K562 (cell line): ENCODE measurements around the gene WWOX. TPM values are rescaled to one million over a fixed set of nuclear protein-coding genes. Genes with fewer than 3 reads are reported as not detected.

Source experiments
- ATAC-seq: fragments of 200-7000 bp; cut with Tn5 transposase; 3 replicates; pipeline ENCODE4 v1.9.1; 2020; ENCODE audit warnings: moderate library complexity
- BruUV-seq: library from RNA; stranded (reverse); fragments of 400-500 nt; replicated peaks from 2 replicates; lab custom pipeline; 2021; lab: Mats Ljungman, UMichigan
- CTCF ChIA-PET: fragments of 300-600 bp; formaldehyde crosslinking; extraction: SDS; loops from one replicate; lab custom pipeline; 2021; ENCODE audit warnings: low intra/inter-chr PET ratio; lab: Yijun Ruan, JAX
- POLR2A ChIA-PET: fragments of 300-600, 350-650 bp; sonication (Branson Sonifier 250); formaldehyde crosslinking; extraction: SDS; loops from one replicate; lab custom pipeline; 2021; ENCODE audit warnings: antibody characterized with exemption, inconsistent platforms; lab: Yijun Ruan, JAX
- DNase-seq, 4 experiments: peaks; one replicate each; pipeline versions ENCODE4 v3.0.0 to v3.0.0-alpha.2; 2011 to 2018; ENCODE audit warnings: low spot score in 3 of 4, mixed read lengths in 3 of 4; ENCODE audit errors: extremely low read depth in 1 of 4
- FAIRE-seq: peaks from 2 replicates; lab custom pipeline; 2011; peaks lifted over from hg19 to GRCh38; lab: Jason Lieb, UNC
- H2AFZ ChIP-seq: 2 replicates; pipeline ENCODE4 v1.6.0; 2011; ENCODE audit warnings: low read depth, low read length, control low read depth, inconsistent platforms
- H3K27ac ChIP-seq: fragments of 200-600 bp; 3 replicates; pipeline ENCODE4 v1.8.0; 2011; ENCODE audit warnings: low read depth, mild to moderate bottlenecking, control low read depth, inconsistent platforms, low read length, moderate library complexity, mixed read lengths; ENCODE audit errors: extremely low read depth
- H3K27me3 ChIP-seq, 2 experiments: fragments of 300-600 bp in 1 of 2; 2 replicates in 1 of 2; 3 replicates in 1 of 2; pipeline versions ENCODE4 v1.6.0 to v1.8.0; 2011; ENCODE audit warnings: inconsistent platforms in 2 of 2, low read length in 2 of 2, mild to moderate bottlenecking in 1 of 2, mixed read lengths in 1 of 2, moderate library complexity in 1 of 2; ENCODE audit not compliant: control insufficient read depth in 2 of 2, insufficient read depth in 2 of 2
- H3K36me3 ChIP-seq: fragments of 300-600 bp; 3 replicates; pipeline ENCODE4 v1.8.0; 2011; ENCODE audit warnings: mild to moderate bottlenecking, low read length, inconsistent platforms; ENCODE audit not compliant: control insufficient read depth, insufficient read depth
- H3K4me1 ChIP-seq, 2 experiments: fragments of 200-600 bp in 1 of 2; replicated peaks in 1 of 2; 2 replicates in 1 of 2; 3 replicates in 1 of 2; pipeline versions ENCODE4 v1.5.1 to v1.8.0; 2011; ENCODE audit warnings: inconsistent platforms in 2 of 2, low read length in 2 of 2, mild to moderate bottlenecking in 1 of 2, mixed read lengths in 1 of 2, moderate library complexity in 1 of 2; ENCODE audit not compliant: control insufficient read depth in 2 of 2, insufficient read depth in 2 of 2
- H3K4me2 ChIP-seq: 2 replicates; pipeline ENCODE4 v1.6.1; 2011; ENCODE audit warnings: low read length, control low read depth, inconsistent platforms, mixed read lengths; ENCODE audit not compliant: insufficient read depth
- H3K4me3 ChIP-seq: fragments of 200-600 bp; sonication (generic), shearing (Covaris generic); 2 replicates; pipeline ENCODE4 v1.5.1; 2016; ENCODE audit warnings: control low read depth, inconsistent platforms
- H3K79me2 ChIP-seq: fragments of 200-600 bp; 3 replicates; pipeline ENCODE4 v1.8.0; 2011; ENCODE audit warnings: low read length, inconsistent platforms; ENCODE audit not compliant: control insufficient read depth, insufficient read depth
- H3K9ac ChIP-seq, 2 experiments: 2 replicates each; pipeline versions ENCODE4 v1.6.0 to v1.6.1; 2011; ENCODE audit warnings: low read depth in 2 of 2, low read length in 2 of 2, control low read depth in 1 of 2, inconsistent platforms in 1 of 2, mild to moderate bottlenecking in 1 of 2, mixed read lengths in 1 of 2; ENCODE audit not compliant: insufficient read depth in 1 of 2
- H3K9me1 ChIP-seq: one replicate; pipeline ENCODE4 v1.6.0; 2011; ENCODE audit warnings: inconsistent platforms, mild to moderate bottlenecking, low read length, moderate library complexity; ENCODE audit not compliant: control insufficient read depth, insufficient read depth
- H3K9me3 ChIP-seq: replicated peaks from 2 replicates; pipeline ENCODE4 v1.5.1; 2011; ENCODE audit warnings: low read depth, low read length, inconsistent platforms; ENCODE audit not compliant: control insufficient read depth, insufficient read depth
- H4K20me1 ChIP-seq: replicated peaks from 2 replicates; pipeline ENCODE4 v1.6.1; 2011; ENCODE audit warnings: low read length, inconsistent platforms, mixed read lengths; ENCODE audit not compliant: control insufficient read depth, insufficient read depth
- CREB1 ChIP-seq, 2 experiments: sonication (generic) in 1 of 2; formaldehyde crosslinking in 1 of 2; IDR thresholded peaks; 2 replicates each; pipeline versions ENCODE4 v1.6.1 to v1.8.0; 2012 to 2022; ENCODE audit warnings: inconsistent platforms in 1 of 2, mild to moderate bottlenecking in 1 of 2, missing genetic modification reagents in 1 of 2, moderate library complexity in 1 of 2
- POLR2G ChIP-seq: fragments of 200-400 bp; formaldehyde crosslinking; IDR thresholded peaks from 2 replicates; pipeline ENCODE4 v1.6.1; 2017; ENCODE audit warnings: low read depth, mild to moderate bottlenecking, antibody characterized with exemption, low read length, moderate library complexity
- POLR2H ChIP-seq: IDR thresholded peaks from 2 replicates; pipeline ENCODE4 v1.6.1; 2016; ENCODE audit warnings: missing genetic modification characterization, low read depth, mild to moderate bottlenecking, control low read depth, missing compliant biosample characterization, moderate library complexity
- ZNF699 ChIP-seq: fragments of 250-450 bp; sonication (Bioruptor Pico); IDR thresholded peaks from 2 replicates; pipeline ENCODE4 v1.8.0; 2021; ENCODE audit warnings: mild to moderate bottlenecking, moderate library complexity; ENCODE audit not compliant: insufficient replicate concordance
- ZNF707 ChIP-seq: fragments of 250-450 bp; sonication (Bioruptor Pico); conservative IDR thresholded peaks from 2 replicates; pipeline ENCODE4 v1.8.0; 2022; ENCODE audit warnings: inconsistent platforms, mild to moderate bottlenecking, moderate library complexity
- ZNF766 ChIP-seq: fragments of 200-800 bp; sonication (Bioruptor generic); conservative IDR thresholded peaks from 2 replicates; pipeline ENCODE4 v1.6.1; 2016; ENCODE audit warnings: missing genetic modification characterization, missing compliant biosample characterization
- WGBS: fragments of 100-300 bp; shearing (Covaris generic); methylation state at CpG from one replicate; pipeline ENCODE4 v1.1.6; 2016; ENCODE audit warnings: low coverage, mixed read lengths; ENCODE audit not compliant: insufficient coverage; ENCODE audit errors: missing lambda C conversion rate; 5-methylcytosine and 5-hydroxymethylcytosine counted together
- in situ Hi-C: fragments of 300-500 bp; cut with MboI; formaldehyde crosslinking; loops from 4 replicates; pipeline ENCODE4 v1.15.0; 2018; ENCODE audit warnings: inconsistent platforms, mixed read lengths
- intact Hi-C: fragments of 100-400 bp; cut with micrococcal nuclease; formaldehyde crosslinking; loops from 2 replicates; pipeline ENCODE4 v1.14.2; 2022
- polyA plus RNA-seq, 8 experiments: library from polyadenylated mRNA; depleted of rRNA in 4 of 8; stranded (reverse) in 5 of 8; unstranded in 3 of 8; fragments of >200 nt; fragmentation: Nextera tagmentation in 2 of 8; fragmentation: Illumina TruSeq in 1 of 8; extraction: Ambion mirVana in 2 of 8; extraction: Trizol in 1 of 8; gene quantifications; 2 replicates each; pipeline versions ENCODE4 v1.2.1 to v1.2.3, GENCODE V29; 2011 to 2014; ENCODE audit warnings: inconsistent platforms in 1 of 8, missing spikeins in 1 of 8
- total RNA-seq, 7 experiments: library from RNA; depleted of rRNA in 6 of 7; stranded (reverse); fragments of >200 nt in 6 of 7; fragmentation: Illumina TruSeq in 2 of 7; extraction: Trizol in 2 of 7; gene quantifications; 2 replicates each; pipeline versions ENCODE4 v1.2.1 to v1.2.3, GENCODE V29; 2011 to 2021; ENCODE audit warnings: low replicate concordance in 1 of 7
- TF ChIP-seq, protein P1 (sequence below): fragments of 450-650 bp; formaldehyde crosslinking; conservative IDR thresholded peaks from 2 replicates; pipeline ENCODE4 v1.4.0; 2022; ENCODE audit warnings: mild to moderate bottlenecking, missing genetic modification characterization
- TF ChIP-seq, protein P2 (sequence below): fragments of 250-450 bp; sonication (Bioruptor Pico); IDR thresholded peaks from 2 replicates; pipeline ENCODE4 v1.5.1; 2021; ENCODE audit warnings: mild to moderate bottlenecking
- TF ChIP-seq, protein P3 (sequence below): fragments of 250-450 bp; sonication (Bioruptor Pico); IDR thresholded peaks from 2 replicates; pipeline ENCODE4 v1.5.0; 2021; ENCODE audit warnings: mild to moderate bottlenecking, moderate library complexity

Gene WWOX
- total and polyA plus RNA-seq, 9 of the 15 experiments (the other 6 are each of a cell fraction or from before 2014, with no cell fraction given): 1.6 to 22.7 (median 8.1) TPM

DNA sequence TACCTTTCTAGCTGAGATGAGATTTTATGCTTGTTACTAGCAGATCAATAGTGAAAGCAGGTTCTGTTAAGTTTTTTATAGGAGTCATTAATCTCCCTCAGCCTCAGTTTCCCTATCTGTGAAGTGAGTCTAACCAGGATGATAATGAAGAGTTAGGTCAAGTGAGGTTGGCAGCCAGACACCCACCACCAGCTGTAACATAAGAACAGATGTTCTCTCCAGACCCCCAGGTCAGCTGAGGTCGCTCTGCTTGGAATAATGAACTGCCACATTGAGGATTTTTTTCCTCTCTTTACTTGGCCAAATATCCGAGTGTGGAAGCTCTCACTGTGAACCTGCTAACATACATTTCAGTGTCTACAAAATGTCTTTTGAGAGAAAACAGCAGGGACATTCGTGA is 389.6 kb downstream of the WWOX start:
- H3K9me1 ChIP-seq: no peaks in the 10 kb centered on the region
- peaks cover 12 to 25% of the 10 kb centered on the region in 2 experiments; a peak in 4 of 5 replicates for H3K27me3 ChIP-seq
- intact Hi-C loops: no loop called here
- ATAC-seq (no peak), FAIRE-seq (no peak), DNase-seq (no peak)
- H3K4me2 ChIP-seq: no peak overlapping the region
- no peak overlapping the region for H3K4me3 ChIP-seq
- no peak overlapping the region for H3K27ac ChIP-seq
- WGBS: 0% methylated on average over 3 of the region's 3 CpGs
- no peaks in the 10 kb centered on the region for H4K20me1 ChIP-seq
- CTCF ChIA-PET: no interaction called here
- no peaks in the 10 kb centered on the region for H3K9me3 ChIP-seq
- no TSS peak for BruUV-seq
- H3K4me1 ChIP-seq: no peaks in the 10 kb centered on the region
- TF ChIP-seq, protein P1, sequence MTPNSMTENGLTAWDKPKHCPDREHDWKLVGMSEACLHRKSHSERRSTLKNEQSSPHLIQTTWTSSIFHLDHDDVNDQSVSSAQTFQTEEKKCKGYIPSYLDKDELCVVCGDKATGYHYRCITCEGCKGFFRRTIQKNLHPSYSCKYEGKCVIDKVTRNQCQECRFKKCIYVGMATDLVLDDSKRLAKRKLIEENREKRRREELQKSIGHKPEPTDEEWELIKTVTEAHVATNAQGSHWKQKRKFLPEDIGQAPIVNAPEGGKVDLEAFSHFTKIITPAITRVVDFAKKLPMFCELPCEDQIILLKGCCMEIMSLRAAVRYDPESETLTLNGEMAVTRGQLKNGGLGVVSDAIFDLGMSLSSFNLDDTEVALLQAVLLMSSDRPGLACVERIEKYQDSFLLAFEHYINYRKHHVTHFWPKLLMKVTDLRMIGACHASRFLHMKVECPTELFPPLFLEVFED: no peak
- TF ChIP-seq ZNF766 (CRISPR knock-in tag) (no peak), ZNF707 (no peak)
- H2AFZ ChIP-seq: no peak overlapping the region
- no peaks in the 10 kb centered on the region for H3K79me2 ChIP-seq
- POLR2A ChIA-PET: interaction anchor here (0.6 kb wide), 1 partner anchor 1896 kb away, joined by 3 read pairs; no protein-coding TSS in a partner anchor
- in situ Hi-C loops: no loop called here
- no peaks in the 10 kb centered on the region for H3K36me3 ChIP-seq
- no peak overlapping the region for H3K9ac ChIP-seq

DNA sequence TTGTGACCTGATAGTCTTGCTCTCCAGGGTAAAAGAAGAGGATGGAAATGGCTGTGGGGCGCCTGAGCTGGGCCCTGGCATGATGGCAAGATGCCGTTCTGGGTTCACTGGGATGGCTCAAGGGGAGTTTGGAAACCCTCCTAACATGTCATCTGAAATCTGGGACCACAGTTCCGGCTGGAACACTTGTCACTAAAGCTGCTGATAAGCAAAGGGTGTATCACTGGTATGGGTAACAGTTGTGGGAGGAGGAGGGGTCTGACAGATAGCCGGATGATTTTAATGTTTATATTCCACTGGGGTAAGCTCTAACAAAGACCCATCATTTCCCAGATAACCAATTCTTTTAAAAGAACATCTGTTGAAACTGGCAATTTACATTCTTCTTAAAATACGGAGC is 390.2 kb downstream of the WWOX start:
- no peak for FAIRE-seq
- Histone ChIP-seq H3K4me1 (no peaks in the 10 kb centered on the region), H3K4me3 (no peak overlapping the region), H3K9me1 (no peaks in the 10 kb centered on the region), H3K9ac (no peak overlapping the region), H3K36me3 (no peaks in the 10 kb centered on the region), H3K9me3 (no peaks in the 10 kb centered on the region), H3K27me3 (peaks cover 12 to 23% of the 10 kb centered on the region in 2 experiments; a peak in 4 of 5 replicates), H2AFZ (no peak overlapping the region), H4K20me1 (no peaks in the 10 kb centered on the region), H3K4me2 (no peak overlapping the region), H3K27ac (no peak overlapping the region), H3K79me2 (no peaks in the 10 kb centered on the region)
- CTCF ChIA-PET: no interaction called here
- WGBS: 4% methylated on average over 5 of the region's 5 CpGs
- intact Hi-C loops (no loop called here), in situ Hi-C loops (no loop called here)
- ATAC-seq: no peak
- BruUV-seq: no TSS peak
- DNase-seq: no peak
- POLR2A ChIA-PET: interaction anchor here (0.6 kb wide), 1 partner anchor 1895 kb away, joined by 3 read pairs; no protein-coding TSS in a partner anchor
- TF ChIP-seq POLR2G (no peak), CREB1 (IDR thresholded peaks at IDR 0.05) (no peak), CREB1 (CRISPR knock-in tag; IDR thresholded peaks at IDR 0.05) (no peak), POLR2H (tag) (no peak), ZNF699 (CRISPR knock-in tag) (no peak)
- TF ChIP-seq, protein P2, sequence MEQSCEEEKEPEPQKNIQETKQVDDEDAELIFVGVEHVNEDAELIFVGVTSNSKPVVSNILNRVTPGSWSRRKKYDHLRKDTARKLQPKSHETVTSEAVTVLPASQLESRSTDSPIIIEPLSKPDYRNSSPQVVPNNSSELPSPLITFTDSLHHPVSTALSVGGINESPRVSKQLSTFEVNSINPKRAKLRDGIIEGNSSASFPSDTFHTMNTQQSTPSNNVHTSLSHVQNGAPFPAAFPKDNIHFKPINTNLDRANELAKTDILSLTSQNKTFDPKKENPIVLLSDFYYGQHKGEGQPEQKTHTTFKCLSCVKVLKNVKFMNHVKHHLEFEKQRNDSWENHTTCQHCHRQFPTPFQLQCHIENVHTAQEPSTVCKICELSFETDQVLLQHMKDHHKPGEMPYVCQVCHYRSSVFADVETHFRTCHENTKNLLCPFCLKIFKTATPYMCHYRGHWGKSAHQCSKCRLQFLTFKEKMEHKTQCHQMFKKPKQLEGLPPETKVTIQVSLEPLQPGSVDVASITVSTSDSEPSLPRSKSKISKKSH (CRISPR knock-in tag): no peak
- TF ChIP-seq, protein P3, sequence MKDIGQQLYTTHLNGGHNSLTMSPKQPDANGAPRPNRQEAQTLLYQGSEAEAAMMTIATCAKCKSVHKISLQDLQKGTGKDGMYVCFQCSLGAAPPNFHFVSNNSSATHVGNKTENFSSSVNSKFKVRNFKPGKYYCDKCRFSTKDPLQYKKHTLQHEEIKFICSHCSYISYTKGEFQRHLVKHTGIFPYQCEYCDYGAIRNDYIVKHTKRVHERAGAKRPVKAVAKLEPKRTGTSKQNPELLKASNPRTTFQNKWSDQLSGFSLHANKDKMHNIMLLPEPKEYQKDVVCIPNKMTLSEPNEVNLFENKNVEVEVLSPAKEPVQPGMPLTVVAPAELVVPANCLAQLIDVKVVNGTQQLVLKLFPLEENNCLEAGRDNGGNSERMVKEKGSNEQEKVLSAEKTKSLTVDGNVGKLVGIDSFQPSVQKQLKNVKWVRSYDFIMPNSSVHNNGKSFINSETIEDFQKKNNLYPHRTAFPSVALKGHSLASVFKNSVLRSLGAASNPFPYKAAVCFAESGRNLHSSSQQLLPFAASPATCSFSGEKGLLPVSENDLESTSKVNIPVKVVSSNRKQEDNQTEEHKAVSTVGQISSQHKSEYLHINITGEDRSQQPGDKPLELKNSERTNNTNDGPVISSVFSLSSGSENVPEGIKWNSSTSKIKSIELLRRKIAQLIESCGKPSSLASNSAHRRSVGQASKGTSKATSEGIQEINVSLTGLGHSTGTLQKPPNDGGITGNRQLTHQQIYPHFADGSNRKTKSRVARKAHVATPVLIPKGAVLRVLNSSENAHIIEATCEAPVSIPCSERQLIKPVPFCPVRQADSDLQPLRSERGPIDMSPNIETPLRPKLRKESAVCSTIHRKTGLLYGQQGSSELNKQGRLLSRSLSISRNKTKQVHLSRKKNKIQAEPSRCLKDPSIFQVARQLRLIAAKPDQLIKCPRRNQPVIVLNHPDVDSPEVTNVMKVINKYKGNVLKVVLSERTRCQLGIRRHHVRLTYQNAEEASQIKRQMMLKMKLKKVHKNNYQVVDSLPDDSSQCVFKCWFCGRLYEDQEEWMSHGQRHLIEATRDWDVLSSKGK (CRISPR knock-in tag): no peak
